ENCODE measurements around the gene PCSK9.
"Not testable (repeated sequence)": the region's sequence is repeated elsewhere in the genome, so short reads cannot be mapped to it uniquely, and the experiment has no call there.

Gene PCSK9

DNA sequence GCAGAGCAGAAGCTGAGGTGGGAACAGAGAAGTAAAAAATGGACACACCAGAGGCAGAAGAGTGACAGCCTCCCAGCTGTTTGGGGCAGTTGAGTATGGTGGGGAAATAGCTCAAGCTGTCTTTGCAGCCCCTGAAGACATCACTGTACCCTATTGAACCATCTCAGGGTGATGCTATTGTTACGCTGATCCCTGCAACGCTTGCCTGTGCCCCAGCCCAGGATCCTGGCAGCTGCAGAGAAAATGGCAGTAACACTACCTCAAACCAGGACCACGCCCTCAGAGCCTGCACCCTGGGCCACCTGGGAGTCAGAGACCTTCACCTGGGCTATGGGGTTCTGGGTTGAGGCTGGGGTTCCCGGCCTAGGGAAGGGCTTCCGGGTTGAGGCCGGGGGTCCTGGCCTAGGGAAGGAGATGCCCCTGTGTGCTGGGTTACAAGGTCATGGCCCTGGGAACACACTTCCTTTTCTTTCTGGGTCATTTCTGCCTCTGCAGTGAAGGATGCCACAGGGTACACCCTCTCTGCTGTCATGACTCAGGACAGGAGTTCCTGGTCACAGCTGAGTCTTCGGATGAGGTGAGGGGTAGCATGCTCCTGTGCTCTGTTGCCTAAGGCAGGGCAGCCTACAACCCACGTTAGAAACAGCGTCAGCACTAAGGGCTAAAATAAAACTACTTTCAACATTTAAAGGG lies 29.0 kb upstream of the PCSK9 start:
- no peak for DNase-seq

- no peak for DNase-seq
Measured at GRCh38 chr1:55010887-55011217, 28.5 kb upstream of the PCSK9 start.

DNA sequence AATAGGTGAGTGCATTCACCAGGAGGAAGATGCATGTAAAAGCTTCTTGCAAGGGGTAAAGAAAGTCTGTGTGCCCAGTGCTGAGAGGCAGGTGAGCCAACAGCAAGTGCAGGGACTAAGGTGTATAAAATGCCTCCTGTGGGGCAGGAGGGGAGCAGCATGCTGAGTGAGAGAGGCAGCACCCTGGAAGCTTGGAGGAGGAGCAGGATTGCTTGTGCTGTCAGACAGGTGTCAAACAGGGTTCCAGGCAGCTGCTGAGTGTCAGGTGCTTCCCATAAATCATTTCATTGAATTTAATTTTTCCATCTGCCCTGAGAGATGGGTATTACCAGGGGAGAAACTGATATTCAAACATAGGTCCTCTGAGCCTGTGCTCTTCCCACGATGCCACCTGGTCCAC lies 26.7 kb upstream of the PCSK9 start:
- DNase-seq = no peak

- DNase-seq = no peak
Measured at GRCh38 chr1:55015123-55015522, 24.2 kb upstream of the PCSK9 start.

DNA sequence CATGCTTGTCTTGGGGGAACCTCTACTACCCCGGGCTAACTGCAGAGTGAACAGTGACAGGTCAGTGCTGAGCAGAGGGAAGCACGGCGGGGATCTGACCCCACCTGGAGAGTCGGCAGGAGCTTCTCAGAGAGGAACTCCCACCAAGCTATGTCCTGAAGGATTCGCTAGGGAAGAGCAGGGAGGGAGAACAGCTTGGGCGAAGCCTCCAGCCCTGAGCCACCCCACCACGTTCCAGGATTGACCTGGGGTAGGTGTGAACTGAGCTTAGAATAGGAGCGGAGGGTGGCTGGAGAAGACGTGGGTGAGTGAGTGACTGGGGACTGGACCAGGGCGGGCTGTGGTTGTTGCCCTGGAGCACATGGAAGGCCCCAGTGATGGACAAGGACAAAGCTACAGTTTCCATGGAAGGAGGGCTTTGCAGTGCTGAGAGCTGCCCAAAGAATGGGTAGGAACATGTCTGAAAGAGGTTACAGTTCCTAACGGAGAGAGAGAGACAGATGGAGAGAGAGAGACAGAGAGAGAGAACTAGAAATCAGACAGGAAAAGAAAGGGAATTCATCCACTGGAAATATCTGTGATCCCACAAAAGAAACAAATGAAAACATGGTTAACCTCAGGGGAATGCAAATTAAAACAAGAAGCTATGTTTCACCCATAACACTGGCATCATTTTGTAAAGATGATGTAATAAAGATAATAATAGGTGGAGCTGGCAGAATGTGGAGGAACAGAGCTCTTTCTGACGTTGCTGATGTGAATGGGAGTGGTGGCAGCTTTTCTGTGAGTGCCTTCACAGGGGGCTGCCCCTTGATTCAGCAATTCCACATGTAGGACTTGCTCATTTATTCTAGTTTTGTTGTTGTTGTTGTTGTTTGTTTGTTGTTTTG lies 23.4 kb upstream of the PCSK9 start:
- no peak for DNase-seq

- no peak for DNase-seq
Measured at GRCh38 chr1:55018395-55018794, 21.0 kb upstream of the PCSK9 start.

DNA sequence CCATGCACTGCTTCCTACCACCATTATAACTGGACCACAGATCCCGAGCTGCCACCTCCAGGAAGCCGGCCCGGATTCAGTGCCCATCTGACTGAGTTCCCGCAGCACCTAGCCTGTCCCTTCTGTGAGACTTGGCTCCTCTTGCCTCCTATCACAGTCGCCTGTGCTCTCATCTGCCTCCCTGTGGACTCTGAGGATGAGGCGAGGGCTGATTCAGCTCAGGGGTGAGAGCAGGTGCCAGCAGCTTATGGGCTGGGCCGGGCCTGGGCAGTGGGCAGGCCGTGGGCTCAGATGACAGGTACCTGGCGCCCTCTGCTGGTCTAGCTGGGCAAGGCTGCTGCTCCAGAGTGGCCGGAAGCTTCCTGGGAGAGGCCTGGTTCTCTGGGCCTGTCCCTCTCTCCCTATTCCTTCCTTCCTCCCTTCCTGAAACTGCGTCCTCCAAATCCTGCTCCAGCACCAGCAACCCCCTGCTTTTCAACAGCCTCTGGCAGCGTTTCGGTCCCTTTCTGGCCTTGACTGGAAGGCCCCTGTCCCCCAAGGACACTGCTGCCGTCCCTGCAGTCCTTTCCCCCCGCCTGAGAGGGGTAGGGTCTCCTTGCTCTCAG lies 17.3 kb upstream of the PCSK9 start:
- peak; percentile 63 for DNase-seq

DNA sequence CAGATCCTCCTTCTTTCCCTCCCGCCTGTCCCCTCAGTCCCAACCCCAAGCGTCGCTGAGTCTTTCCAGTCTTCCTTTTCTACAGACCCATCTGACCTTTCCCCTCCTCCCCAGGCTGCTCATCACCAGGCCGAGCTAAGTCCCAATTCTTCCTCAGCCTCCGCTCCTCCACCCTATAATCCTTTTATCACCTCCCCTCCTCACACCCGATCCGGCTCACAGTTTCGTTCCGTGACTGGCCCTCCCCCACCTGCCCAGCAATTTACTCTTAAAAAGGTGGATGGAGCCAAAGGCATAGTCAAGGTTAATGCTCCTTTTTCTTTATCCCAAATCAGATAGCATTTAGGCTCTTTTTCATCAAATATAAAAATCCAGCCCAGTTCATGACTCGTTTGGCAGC lies 15.2 kb upstream of the PCSK9 start:
- not testable (repeated sequence) for DNase-seq

DNA sequence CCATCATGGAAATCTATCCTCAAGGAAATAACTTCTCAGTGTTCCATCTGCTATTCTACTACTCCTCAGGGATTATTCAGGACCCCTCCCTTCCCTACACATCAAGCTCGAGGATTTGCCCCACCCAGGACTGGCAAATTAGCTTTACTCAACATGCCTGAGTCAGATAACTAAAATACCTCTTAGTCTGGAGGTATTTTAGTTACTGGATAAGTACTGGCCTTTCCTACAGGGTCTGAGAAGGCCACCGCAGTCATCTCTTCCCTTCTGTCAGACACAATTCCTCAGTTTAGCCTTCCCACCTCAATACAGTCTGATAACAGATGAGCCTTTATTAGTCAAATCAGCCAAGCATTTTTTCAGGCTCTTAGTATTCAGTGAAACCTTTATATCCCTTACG lies 12.7 kb upstream of the PCSK9 start:
- not testable (repeated sequence) for DNase-seq

GRCh38 chr1:55031098-55031497 lies 8.2 kb upstream of the PCSK9 start:
- DNase-seq = not testable (repeated sequence)

- DNase-seq = no peak
Measured at GRCh38 chr1:55033265-55033614, 6.1 kb upstream of the PCSK9 start.

DNA sequence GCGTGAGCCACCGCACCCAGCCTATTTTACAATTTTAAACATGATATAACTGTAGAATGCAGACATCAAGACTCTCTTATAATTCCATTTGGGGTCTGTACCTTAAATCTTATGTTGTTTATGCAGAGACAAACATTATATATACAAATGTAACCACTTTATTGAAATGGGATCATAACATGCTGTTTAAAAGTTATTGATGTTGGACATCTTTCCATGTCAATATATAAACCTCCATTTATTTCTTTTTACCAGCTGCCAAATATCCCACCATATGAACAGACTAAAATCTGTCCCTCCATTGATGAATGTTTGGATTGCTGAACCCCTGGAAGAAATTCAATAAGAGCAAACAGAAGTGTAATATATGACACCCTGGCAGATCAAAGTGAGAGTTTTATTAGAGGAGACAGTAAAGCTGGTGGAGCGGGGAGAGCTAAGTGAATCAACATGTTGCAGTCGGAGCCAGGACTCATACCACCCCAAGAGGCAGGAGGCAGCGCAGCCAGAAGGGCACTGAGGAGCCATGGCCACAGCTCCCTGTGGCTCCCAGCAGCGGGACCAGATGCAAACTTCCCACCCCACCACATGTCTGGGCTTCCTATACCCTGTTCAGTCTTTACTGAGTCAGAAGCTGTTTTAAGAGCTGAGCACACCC lies 4.7 kb upstream of the PCSK9 start:
- no peak for DNase-seq

DNA sequence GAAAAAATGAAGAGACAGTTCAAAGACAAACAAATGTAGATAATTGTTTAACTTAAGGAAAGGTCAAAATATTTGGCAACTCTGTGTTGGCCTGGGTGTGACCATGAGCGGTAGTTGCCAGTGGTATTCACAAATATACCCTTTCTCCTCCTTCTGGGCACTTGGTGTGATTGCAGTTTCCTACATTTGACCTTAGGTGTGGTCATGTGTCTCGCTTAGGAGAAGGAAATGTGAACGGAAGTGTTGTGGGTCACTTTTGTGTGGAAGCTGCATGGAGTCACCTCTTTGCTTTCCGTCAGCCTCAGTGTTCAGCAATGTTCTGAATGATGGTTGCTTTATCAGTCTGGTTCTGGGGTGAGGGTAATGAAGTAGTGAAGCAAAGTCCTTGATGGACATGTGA lies 3.4 kb upstream of the PCSK9 start:
- DNase-seq = peak; percentile 58

DNA sequence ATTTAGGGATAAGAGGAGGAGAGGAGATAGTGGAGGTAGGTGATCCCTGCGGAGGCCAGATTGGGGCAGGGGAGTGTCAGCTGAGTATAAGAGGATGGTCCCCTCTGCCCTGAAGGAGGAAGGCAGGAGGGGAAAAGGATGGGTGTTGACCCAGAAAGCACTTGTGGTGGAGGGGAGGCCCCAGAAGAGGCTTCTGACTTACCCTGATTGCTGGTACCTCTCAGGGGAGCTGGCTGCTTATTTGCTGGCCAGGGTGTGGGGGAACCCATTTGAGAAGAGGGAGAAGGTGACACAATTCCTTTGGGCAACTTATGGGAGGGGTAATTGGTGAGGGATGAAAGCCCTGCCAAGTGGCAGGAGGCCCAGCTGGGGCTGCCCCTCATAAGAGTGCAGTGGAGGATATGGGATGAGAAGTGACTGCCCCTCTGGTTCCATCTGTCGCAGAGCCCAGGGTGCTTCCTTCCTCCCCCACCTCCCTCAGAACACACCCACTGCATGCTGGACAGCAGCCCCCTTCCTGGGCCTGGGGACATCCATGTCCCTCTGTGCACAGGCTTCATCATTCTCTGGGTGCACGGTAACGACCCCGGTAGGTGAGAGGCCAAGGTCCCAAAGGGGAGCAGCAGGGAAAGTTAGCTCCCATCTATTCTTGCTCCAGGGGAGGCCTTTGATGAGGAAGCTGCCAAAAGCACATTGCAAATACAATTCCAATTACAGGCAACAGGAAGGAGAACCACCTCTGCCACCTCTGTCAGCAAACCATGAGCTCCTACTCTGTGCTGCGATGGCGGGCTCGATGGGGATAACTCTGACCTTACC lies 1.4 kb upstream of the PCSK9 start:
- no peak for DNase-seq

GRCh38 chr1:55038552-55038838 lies 853 bp upstream of the PCSK9 start:
- no peak for DNase-seq

GRCh38 chr1:55038974-55039341 lies 390 bp upstream of the PCSK9 start:
- DNase-seq = no peak

- DNase-seq = no peak
Measured at GRCh38 chr1:55040083-55040932, 960 bp downstream of the PCSK9 start.

GRCh38 chr1:55040933-55041494 lies 1.7 kb downstream of the PCSK9 start:
- peak; percentile 8 for DNase-seq

DNA sequence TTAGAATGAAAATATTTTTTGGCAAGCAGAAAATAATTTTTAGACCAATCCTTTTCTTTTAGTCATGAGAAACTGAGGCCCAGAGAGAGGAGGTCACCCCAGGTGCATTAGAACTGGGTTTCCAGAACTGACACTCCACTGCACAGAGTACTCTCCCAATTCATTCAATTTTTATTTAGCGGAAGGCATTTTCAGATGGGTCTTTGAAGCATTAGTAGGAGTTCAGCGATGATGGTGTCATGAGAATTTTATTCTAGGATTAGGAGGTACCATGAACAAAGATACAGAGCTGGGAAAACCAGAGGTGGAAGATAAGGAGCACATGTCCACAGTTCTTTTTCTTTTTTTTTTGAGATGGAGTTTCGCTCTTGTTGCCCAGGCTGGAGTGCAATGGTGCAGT lies 2.3 kb downstream of the PCSK9 start:
- no peak for DNase-seq

- DNase-seq = no peak
Measured at GRCh38 chr1:55043011-55043410, 3.7 kb downstream of the PCSK9 start.

DNA sequence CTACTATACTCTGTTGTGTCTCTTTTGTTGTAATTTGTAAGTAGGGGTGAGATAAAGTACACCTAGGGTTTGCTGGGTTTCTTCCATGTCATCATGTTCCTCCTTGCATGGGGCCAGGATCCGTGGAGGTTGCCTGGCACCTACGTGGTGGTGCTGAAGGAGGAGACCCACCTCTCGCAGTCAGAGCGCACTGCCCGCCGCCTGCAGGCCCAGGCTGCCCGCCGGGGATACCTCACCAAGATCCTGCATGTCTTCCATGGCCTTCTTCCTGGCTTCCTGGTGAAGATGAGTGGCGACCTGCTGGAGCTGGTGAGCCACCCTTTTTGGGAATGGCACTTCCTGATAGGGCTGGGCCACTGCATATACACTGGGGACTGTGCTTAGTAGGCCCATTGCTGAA lies 4.4 kb downstream of the PCSK9 start:
- no peak for DNase-seq

All from inflammatory macrophage treated with lipopolysaccharide for 4 hours (primary cell).